Measurements from ENCODE around the gene VWA3A. TPM values are rescaled to one million over a fixed set of nuclear protein-coding genes. Genes with fewer than 3 reads are reported as not detected.
A peak's percentile ranks its signal among the peaks of the same experiment; 100 is the strongest.

The VWA3A gene
- total RNA-seq, 4 donors from 2014 or later = 0.21 to 1.2 (median 0.26) TPM; not detected in 1

DNA sequence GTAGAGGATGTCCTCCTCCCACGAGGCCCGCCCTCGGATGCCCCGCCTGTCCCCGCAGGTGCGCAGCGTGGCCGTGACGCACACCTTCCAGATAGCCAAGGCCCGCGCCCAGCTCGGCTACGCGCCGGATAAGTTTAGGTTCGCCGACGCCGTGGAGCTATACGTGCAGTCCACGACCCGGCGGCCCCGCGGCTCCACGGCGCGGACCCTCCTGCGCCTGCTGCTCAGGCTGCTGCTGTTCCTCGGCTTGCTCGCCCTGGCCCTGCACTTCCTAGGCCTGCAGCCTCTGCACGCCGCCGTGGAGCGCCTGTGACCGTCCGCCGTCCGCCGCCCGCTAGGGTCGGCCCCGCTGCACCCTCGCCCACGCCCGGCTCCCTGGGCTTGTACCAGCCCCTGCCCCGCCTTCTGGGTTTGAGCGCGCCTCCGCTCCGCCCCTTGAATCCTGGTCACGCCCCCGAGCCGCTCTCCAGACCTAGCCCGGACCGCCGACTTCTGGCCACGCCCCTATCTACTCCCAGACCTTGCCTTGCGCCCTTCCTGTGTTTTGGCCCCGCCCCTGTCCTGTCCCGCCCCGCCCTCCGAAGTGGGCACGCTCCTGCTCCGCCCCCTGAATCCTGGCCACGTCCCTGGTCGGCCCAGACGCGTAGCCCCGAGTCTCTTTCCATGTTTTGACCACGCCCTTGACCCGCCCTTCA is 97.9 kb downstream of the VWA3A start:
- no peaks in the 10 kb centered on the region for H3K36me3 ChIP-seq
- peaks cover 49% of the 10 kb centered on the region for H3K4me1 ChIP-seq
- H3K4me3 ChIP-seq = peak overlapping the region; percentile 73
- no peaks in the 10 kb centered on the region for H3K27me3 ChIP-seq
- H3K27ac ChIP-seq = peak overlapping the region; percentile 99
- DNase-seq (ENCODE audit: low spot score in 2 of 2) = peak; percentile 93 to 100
- WGBS = under 1% methylated on average over 61 of the region's 72 CpGs
- H3K9me3 ChIP-seq = no peaks in the 10 kb centered on the region
- peak; percentile 44 to 53 for TF ChIP-seq POLR2A (IDR thresholded peaks at IDR 0.05)
- TF ChIP-seq, protein P1, sequence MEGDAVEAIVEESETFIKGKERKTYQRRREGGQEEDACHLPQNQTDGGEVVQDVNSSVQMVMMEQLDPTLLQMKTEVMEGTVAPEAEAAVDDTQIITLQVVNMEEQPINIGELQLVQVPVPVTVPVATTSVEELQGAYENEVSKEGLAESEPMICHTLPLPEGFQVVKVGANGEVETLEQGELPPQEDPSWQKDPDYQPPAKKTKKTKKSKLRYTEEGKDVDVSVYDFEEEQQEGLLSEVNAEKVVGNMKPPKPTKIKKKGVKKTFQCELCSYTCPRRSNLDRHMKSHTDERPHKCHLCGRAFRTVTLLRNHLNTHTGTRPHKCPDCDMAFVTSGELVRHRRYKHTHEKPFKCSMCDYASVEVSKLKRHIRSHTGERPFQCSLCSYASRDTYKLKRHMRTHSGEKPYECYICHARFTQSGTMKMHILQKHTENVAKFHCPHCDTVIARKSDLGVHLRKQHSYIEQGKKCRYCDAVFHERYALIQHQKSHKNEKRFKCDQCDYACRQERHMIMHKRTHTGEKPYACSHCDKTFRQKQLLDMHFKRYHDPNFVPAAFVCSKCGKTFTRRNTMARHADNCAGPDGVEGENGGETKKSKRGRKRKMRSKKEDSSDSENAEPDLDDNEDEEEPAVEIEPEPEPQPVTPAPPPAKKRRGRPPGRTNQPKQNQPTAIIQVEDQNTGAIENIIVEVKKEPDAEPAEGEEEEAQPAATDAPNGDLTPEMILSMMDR (IDR thresholded peaks at IDR 0.05) = no peak
- no peak for TF ChIP-seq EP300 (IDR thresholded peaks at IDR 0.05)
- peak; percentile 34 to 65 (median 65) for TF ChIP-seq POLR2AphosphoS5 (IDR thresholded peaks at IDR 0.05)

DNA sequence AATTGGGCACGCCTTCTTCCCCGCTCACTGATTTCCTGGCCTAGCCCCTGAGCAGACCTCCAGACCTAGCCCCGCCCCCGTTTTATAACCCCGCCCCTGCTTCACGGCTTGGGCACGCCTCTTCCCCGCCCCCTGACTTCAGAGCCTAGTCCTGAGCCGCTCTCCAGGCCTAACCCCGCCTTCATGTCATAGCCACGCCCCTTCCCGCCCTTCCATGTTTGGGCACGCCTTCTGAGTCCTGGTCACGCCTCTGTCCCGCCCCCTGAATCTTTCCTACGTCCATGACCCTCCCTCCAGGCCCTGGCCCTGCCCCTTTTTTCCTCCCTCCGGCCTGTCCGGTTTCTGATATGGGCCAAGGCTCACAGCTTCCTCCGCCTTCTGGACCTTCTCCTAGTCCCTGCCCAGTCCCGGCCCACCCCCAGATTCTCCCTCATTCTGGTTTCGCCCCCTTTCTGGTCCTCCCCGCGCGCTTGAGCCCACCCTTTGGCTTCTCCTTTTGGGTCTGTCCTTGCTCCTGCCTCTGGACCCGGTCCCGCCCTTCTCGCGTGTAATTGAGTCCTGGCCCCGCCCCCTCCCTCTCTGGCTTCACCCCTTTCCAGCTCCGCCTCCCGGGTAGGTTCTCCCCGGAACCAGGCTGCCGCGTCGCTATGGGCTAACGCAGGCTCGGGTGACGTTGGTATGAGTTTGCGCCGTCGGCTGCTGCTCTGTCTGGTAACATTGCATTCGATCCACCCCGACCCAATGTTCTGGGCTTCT is 98.6 kb downstream of the VWA3A start:
- peak; percentile 100 for DNase-seq (ENCODE audit: low spot score in 2 of 2)
- peak overlapping the region; percentile 99 for H3K27ac ChIP-seq
- TF ChIP-seq, protein P1 (IDR thresholded peaks at IDR 0.05) = no peak
- TF ChIP-seq POLR2A (IDR thresholded peaks at IDR 0.05) = peak; percentile 25 to 91
- peak; percentile 53 to 87 (median 61) for TF ChIP-seq POLR2AphosphoS5 (IDR thresholded peaks at IDR 0.05)
- H3K4me1 ChIP-seq = peaks cover 54% of the 10 kb centered on the region
- H3K4me3 ChIP-seq = peak overlapping the region; percentile 50
- H3K27me3 ChIP-seq = no peaks in the 10 kb centered on the region
- WGBS = under 1% methylated on average over 41 of the region's 43 CpGs
- no peaks in the 10 kb centered on the region for H3K36me3 ChIP-seq
- H3K9me3 ChIP-seq = no peaks in the 10 kb centered on the region

DNA sequence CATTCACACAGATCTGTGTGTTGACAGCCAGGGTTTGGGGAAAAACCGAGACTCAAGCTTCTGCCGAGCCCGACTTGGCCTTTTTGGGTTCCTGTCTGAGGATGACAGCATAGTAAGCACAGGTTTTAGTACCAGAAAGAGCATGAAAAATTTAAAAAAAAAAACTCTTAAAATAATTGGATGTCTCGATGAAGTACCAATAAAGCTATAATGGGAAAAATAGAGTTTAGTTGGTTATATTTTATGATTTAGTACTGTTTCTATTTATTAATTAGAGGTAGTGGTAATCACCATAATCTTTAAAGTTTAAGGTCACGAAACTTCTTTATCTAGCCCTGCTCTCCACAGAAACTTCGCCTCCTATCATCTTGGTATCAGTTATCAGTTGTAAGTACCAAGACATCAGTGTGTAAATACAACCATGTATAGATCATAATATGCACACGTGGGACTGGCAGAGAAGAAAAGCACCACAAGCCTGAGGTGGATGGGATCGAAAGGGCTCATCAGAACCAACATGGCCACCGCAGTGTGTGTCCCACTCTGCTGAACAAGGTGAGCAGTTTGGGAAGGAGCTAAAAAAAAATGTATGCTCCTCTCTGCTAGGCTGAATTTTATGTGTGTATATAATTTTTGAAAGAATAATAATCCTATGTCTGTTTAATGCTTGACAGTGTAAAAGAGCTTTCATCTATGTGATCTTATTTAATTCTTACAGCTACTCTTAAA is 99.4 kb downstream of the VWA3A start:
- DNase-seq (ENCODE audit: low spot score in 2 of 2) = no peak
- Histone ChIP-seq H3K4me1 (peaks cover 61% of the 10 kb centered on the region), H3K9me3 (no peaks in the 10 kb centered on the region), H3K27ac (peak overlapping the region; percentile 99), H3K36me3 (no peaks in the 10 kb centered on the region), H3K4me3 (peak overlapping the region; percentile 50), H3K27me3 (no peaks in the 10 kb centered on the region)
- WGBS = 6% methylated on average over 9 of the region's 9 CpGs
- no peak for TF ChIP-seq POLR2A (IDR thresholded peaks at IDR 0.05)
- no peak for TF ChIP-seq EP300 (IDR thresholded peaks at IDR 0.05)
- TF ChIP-seq, protein P1 (IDR thresholded peaks at IDR 0.05) = no peak
- no peak for TF ChIP-seq POLR2AphosphoS5 (IDR thresholded peaks at IDR 0.05)

DNA sequence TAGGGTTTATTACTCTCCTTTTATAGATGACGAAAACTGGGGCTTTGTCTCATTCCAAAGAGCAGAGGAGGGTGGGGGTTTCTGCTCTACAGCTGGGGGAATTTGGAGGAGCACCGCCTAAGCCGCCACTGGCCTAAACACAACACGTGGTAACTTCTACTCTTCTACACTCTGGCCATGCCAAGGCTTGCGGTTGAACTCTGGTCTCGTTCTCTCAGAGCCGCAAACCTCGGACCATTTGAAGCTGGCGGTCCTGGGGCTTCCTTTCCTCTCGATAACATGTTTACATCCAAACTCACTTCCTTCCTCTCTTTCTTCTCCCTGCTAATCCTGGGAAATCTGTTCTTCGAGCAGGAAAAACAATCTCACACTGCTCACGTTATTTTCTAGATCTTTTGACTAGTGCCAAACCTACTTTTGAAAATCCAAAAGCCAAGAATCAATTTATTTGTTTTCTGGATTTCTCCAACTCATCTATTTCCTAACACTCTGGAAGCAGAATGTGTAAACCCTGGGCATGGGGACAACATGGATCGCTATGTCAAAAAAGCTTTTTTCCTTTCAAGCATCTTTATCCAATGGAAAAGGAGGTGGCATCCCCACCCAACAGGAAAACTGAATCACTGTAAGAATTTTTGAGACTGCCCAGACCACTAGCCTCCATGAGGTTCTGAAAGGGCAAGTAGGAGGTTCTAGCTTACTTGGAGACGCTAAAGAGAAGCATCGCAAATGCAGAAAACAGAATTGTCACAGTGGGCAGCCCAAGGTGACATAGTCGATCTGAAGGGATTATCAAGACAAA is 100.1 kb downstream of the VWA3A start:
- H3K4me3 ChIP-seq = peak overlapping the region; percentile 50
- peak; percentile 94 to 95 for DNase-seq (ENCODE audit: low spot score in 2 of 2)
- no peaks in the 10 kb centered on the region for H3K27me3 ChIP-seq
- H3K36me3 ChIP-seq = no peaks in the 10 kb centered on the region
- H3K4me1 ChIP-seq = peaks cover 61% of the 10 kb centered on the region
- H3K27ac ChIP-seq = peak overlapping the region; percentile 99
- TF ChIP-seq POLR2A (IDR thresholded peaks at IDR 0.05) = peak in 1 of 2 donors; percentile 25
- peak in 1 of 3 donors; percentile 22 for TF ChIP-seq POLR2AphosphoS5 (IDR thresholded peaks at IDR 0.05)
- TF ChIP-seq, protein P1 (IDR thresholded peaks at IDR 0.05) = no peak
- TF ChIP-seq EP300 (IDR thresholded peaks at IDR 0.05) = no peak
- no peaks in the 10 kb centered on the region for H3K9me3 ChIP-seq
- 14% methylated on average over 16 of the region's 16 CpGs for WGBS

All from suprapubic skin (tissue), 4 donors.